ENCODE data around the gene CALU.

DNA sequence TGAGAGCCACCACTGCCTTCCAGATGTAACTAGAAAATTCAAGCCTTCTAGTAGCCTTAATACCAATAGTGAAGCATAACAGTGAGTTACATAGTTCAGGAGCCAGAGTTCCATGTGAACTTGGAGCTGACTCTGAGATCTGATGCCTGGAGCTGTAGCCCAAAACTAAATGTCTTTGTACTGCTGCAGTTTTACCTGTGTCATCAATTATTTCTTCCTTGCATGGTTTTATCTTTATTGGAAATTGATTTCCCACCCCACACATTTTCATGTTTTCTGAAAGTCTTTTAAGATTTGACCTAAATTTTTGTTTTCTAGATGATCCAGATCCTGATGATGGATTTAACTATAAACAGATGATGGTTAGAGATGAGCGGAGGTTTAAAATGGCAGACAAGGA, 19.4 kb downstream of the CALU start:
- TF ChIP-seq, protein P1, sequence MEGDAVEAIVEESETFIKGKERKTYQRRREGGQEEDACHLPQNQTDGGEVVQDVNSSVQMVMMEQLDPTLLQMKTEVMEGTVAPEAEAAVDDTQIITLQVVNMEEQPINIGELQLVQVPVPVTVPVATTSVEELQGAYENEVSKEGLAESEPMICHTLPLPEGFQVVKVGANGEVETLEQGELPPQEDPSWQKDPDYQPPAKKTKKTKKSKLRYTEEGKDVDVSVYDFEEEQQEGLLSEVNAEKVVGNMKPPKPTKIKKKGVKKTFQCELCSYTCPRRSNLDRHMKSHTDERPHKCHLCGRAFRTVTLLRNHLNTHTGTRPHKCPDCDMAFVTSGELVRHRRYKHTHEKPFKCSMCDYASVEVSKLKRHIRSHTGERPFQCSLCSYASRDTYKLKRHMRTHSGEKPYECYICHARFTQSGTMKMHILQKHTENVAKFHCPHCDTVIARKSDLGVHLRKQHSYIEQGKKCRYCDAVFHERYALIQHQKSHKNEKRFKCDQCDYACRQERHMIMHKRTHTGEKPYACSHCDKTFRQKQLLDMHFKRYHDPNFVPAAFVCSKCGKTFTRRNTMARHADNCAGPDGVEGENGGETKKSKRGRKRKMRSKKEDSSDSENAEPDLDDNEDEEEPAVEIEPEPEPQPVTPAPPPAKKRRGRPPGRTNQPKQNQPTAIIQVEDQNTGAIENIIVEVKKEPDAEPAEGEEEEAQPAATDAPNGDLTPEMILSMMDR (IDR thresholded peaks at IDR 0.05; ENCODE audit: poor library complexity, severe bottlenecking), result no peak
- no peak for TF ChIP-seq EP300 (conservative IDR thresholded peaks at IDR 0.05; ENCODE audit: poor library complexity, severe bottlenecking)
